Transverse colon (tissue), 3 donors: ENCODE data around the gene MTR.

ENCODE experiments used
- EP300 ChIP-seq: sonication (generic); formaldehyde crosslinking; IDR thresholded peaks from one replicate; pipeline ENCODE4 v1.6.1; 2017; ENCODE audit warnings: antibody characterized with exemption, low read depth
- POLR2A ChIP-seq: fragments of 450-650 bp; IDR thresholded peaks from one replicate; pipeline ENCODE4 v1.6.1; 2016; ENCODE audit warnings: antibody characterized with exemption, mild to moderate bottlenecking, moderate library complexity
- TF ChIP-seq, protein P1 (sequence below), 5 experiments: fragments of 200-600 bp in 3 of 5; fragments of 450-650 bp in 2 of 5; sonication (generic) in 3 of 5; IDR thresholded peaks; 1 replicate in 2 of 5; 2 replicates in 3 of 5; pipeline ENCODE4 v1.5.1; 2016 to 2017; ENCODE audit warnings: antibody characterized with exemption in 5 of 5, inconsistent platforms in 3 of 5, mild to moderate bottlenecking in 2 of 5, moderate library complexity in 1 of 5

GRCh38 chr1:236819856-236820255 lies 24.8 kb downstream of the MTR start:
- TF ChIP-seq, protein P1, sequence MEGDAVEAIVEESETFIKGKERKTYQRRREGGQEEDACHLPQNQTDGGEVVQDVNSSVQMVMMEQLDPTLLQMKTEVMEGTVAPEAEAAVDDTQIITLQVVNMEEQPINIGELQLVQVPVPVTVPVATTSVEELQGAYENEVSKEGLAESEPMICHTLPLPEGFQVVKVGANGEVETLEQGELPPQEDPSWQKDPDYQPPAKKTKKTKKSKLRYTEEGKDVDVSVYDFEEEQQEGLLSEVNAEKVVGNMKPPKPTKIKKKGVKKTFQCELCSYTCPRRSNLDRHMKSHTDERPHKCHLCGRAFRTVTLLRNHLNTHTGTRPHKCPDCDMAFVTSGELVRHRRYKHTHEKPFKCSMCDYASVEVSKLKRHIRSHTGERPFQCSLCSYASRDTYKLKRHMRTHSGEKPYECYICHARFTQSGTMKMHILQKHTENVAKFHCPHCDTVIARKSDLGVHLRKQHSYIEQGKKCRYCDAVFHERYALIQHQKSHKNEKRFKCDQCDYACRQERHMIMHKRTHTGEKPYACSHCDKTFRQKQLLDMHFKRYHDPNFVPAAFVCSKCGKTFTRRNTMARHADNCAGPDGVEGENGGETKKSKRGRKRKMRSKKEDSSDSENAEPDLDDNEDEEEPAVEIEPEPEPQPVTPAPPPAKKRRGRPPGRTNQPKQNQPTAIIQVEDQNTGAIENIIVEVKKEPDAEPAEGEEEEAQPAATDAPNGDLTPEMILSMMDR (IDR thresholded peaks at IDR 0.05): no peak
- TF ChIP-seq EP300: no peak
- no peak for TF ChIP-seq POLR2A
